Fibroblast of lung (primary cell): ENCODE measurements around the gene KLHL29. TPM values are rescaled to one million over a fixed set of nuclear protein-coding genes. Genes with fewer than 3 reads are reported as not detected.

Experiments used
- DNase-seq, 2 donors: peaks; one replicate each; pipeline versions ENCODE4 v3.0.0 to v3.0.0-alpha.2; 2010; ENCODE audit warnings: low read depth in 2 of 2
- H2AFZ ChIP-seq: 2 replicates; pipeline ENCODE4 v1.5.1; 2012; ENCODE audit warnings: low read length, control low read depth, inconsistent platforms
- H3K27ac ChIP-seq: 2 replicates; pipeline ENCODE4 v1.5.1; 2011; ENCODE audit warnings: low read length, control low read depth; ENCODE audit not compliant: insufficient read depth
- H3K27me3 ChIP-seq: 2 replicates; pipeline ENCODE4 v1.5.1; 2011; ENCODE audit warnings: mild to moderate bottlenecking, low read length; ENCODE audit not compliant: control insufficient read depth, insufficient read depth
- H3K36me3 ChIP-seq: 2 replicates; pipeline ENCODE4 v1.5.1; 2011; ENCODE audit warnings: low read length; ENCODE audit not compliant: control insufficient read depth, insufficient read depth
- H3K4me1 ChIP-seq: 2 replicates; pipeline ENCODE4 v1.5.1; 2011; ENCODE audit warnings: low read length; ENCODE audit not compliant: control insufficient read depth, insufficient read depth; ENCODE audit errors: extremely low read depth
- H3K4me2 ChIP-seq: 2 replicates; pipeline ENCODE4 v1.5.1; 2011; ENCODE audit warnings: low read length, control low read depth; ENCODE audit not compliant: insufficient read depth; ENCODE audit errors: extremely low read depth
- H3K4me3 ChIP-seq, 4 experiments: fragments of 200-600 bp in 1 of 4; sonication (generic) in 1 of 4; replicated peaks in 1 of 4; 2 replicates each; pipeline ENCODE4 v1.5.1; 2011 to 2016; ENCODE audit warnings: low read length in 4 of 4, low read depth in 3 of 4, mild to moderate bottlenecking in 3 of 4, control low read depth in 2 of 4, inconsistent platforms in 1 of 4, mixed read lengths in 1 of 4; ENCODE audit not compliant: insufficient read depth in 1 of 4; ENCODE audit errors: control extremely low read depth in 1 of 4
- H3K79me2 ChIP-seq: 2 replicates; pipeline ENCODE4 v1.5.1; 2012; ENCODE audit warnings: mild to moderate bottlenecking, low read length, inconsistent platforms; ENCODE audit not compliant: control insufficient read depth, insufficient read depth
- H3K9ac ChIP-seq: 2 replicates; pipeline ENCODE4 v1.5.1; 2011; ENCODE audit warnings: mild to moderate bottlenecking, low read length, control low read depth; ENCODE audit not compliant: insufficient read depth
- H3K9me3 ChIP-seq: 2 replicates; pipeline ENCODE4 v1.5.1; 2012; ENCODE audit warnings: low read depth, low read length; ENCODE audit not compliant: control insufficient read depth, insufficient read depth
- H4K20me1 ChIP-seq: 2 replicates; pipeline ENCODE4 v1.5.1; 2011; ENCODE audit warnings: low read length; ENCODE audit not compliant: control insufficient read depth, insufficient read depth; ENCODE audit errors: extremely low read depth
- CTCF ChIP-seq, 2 donors: IDR thresholded peaks in 1 of 2; conservative IDR thresholded peaks in 1 of 2; 1 replicate in 1 of 2; 2 replicates in 1 of 2; pipeline ENCODE4 v1.5.1; 2011 to 2012; ENCODE audit warnings: low read length in 2 of 2, control low read depth in 1 of 2, inconsistent platforms in 1 of 2, low read depth in 1 of 2, mild to moderate bottlenecking in 1 of 2
- EZH2 ChIP-seq: IDR thresholded peaks from 2 replicates; pipeline ENCODE4 v1.5.1; 2012; ENCODE audit warnings: low read length, control low read depth, mild to moderate bottlenecking; ENCODE audit errors: missing control alignments
- polyA plus RNA-seq, 2 donors: library from polyadenylated mRNA; depleted of rRNA in 1 of 2; stranded (reverse) in 1 of 2; unstranded in 1 of 2; fragments of >200 nt; gene quantifications; 2 replicates each; pipeline ENCODE4 v1.2.1, GENCODE V29; 2011 to 2012; ENCODE audit warnings: missing spikeins in 1 of 2
- total RNA-seq: library from RNA; depleted of rRNA; stranded (reverse); fragments of >200 nt; gene quantifications from 2 replicates; pipeline ENCODE4 v1.2.1, GENCODE V29; 2014

The KLHL29 gene
- total and polyA plus RNA-seq, 2 donors (not counting 1 experiment from before 2014, with no cell fraction given): 7.1 to 7.9 TPM

GRCh38 chr2:23757686-23758433 is 372.9 kb downstream of the KLHL29 start:
- peak; percentile 85 to 91 for DNase-seq
- Histone ChIP-seq H2AFZ (no peak overlapping the region), H3K4me2 (no peak overlapping the region), H3K4me1 (peaks cover 4% of the 10 kb centered on the region), H3K9me3 (no peaks in the 10 kb centered on the region), H3K4me3 (no peak overlapping the region), H3K27ac (peak overlapping the region; percentile 52), H3K27me3 (no peaks in the 10 kb centered on the region), H3K9ac (no peak overlapping the region), H3K36me3 (no peaks in the 10 kb centered on the region), H3K79me2 (no peaks in the 10 kb centered on the region), H4K20me1 (no peaks in the 10 kb centered on the region)
- TF ChIP-seq CTCF (conservative IDR thresholded peaks at IDR 0.05 in 1 of 2, IDR thresholded peaks at IDR 0.05 in 1 of 2; ENCODE audit: low read depth in 1 of 2, low read length in 2 of 2) (no peak), EZH2 (no peak)
